Femur (tissue), 1 donor: ENCODE results near the gene GATA3.

Experiments used
- DNase-seq: peaks from one replicate; pipeline ENCODE4 v3.0.0-alpha.2; 2017

GATA3 gene

GRCh38 chr10:8037941-8038894 lies 16.3 kb upstream of the GATA3 start:
- DNase-seq = no peak

- DNase-seq = no peak
Measured at GRCh38 chr10:8039321-8039881, 15.1 kb upstream of the GATA3 start.

GRCh38 chr10:8040651-8041050 lies 13.8 kb upstream of the GATA3 start:
- no peak for DNase-seq

GRCh38 chr10:8041284-8041991 lies 13.1 kb upstream of the GATA3 start:
- DNase-seq = no peak

GRCh38 chr10:8041992-8042720 lies 12.3 kb upstream of the GATA3 start:
- no peak for DNase-seq

GRCh38 chr10:8042721-8043568 lies 11.5 kb upstream of the GATA3 start:
- DNase-seq = no peak

- DNase-seq = no peak
Measured at GRCh38 chr10:8043569-8044306, 10.8 kb upstream of the GATA3 start.

- no peak for DNase-seq
Measured at GRCh38 chr10:8044331-8044907, 10.1 kb upstream of the GATA3 start.

- DNase-seq = no peak
Measured at GRCh38 chr10:8044908-8045725, 9.4 kb upstream of the GATA3 start.

GRCh38 chr10:8045726-8046494 lies 8.6 kb upstream of the GATA3 start:
- no peak for DNase-seq

GRCh38 chr10:8047452-8048280 lies 6.8 kb upstream of the GATA3 start:
- DNase-seq = no peak

GRCh38 chr10:8048281-8049008 lies 6.0 kb upstream of the GATA3 start:
- no peak for DNase-seq

- DNase-seq = no peak
Measured at GRCh38 chr10:8049045-8049864, 5.2 kb upstream of the GATA3 start.

GRCh38 chr10:8049865-8050555 lies 4.5 kb upstream of the GATA3 start:
- no peak for DNase-seq

GRCh38 chr10:8050556-8051108 lies 3.9 kb upstream of the GATA3 start:
- no peak for DNase-seq
